Esophagus squamous epithelium (tissue), 5 donors: ENCODE results near the gene NPDC1. TPM values are rescaled to one million over a fixed set of nuclear protein-coding genes. Genes with fewer than 3 reads are reported as not detected.

Source experiments
- DNase-seq: peaks from one replicate; lab custom pipeline; 2025; lab: John Stamatoyannopoulos, UW
- H3K27ac ChIP-seq, 4 donors: fragments of 200-600 bp; sonication (generic); one replicate each; pipeline ENCODE4 v1.5.1; 2016 to 2019; ENCODE audit warnings: mild to moderate bottlenecking in 1 of 4
- H3K27me3 ChIP-seq, 4 donors: fragments of 200-600 bp; sonication (generic); 1 replicate in 3 of 4; 2 replicates in 1 of 4; pipeline versions ENCODE4 v1.5.1 to v1.6.0; 2017 to 2021; ENCODE audit warnings: antibody characterized with exemption in 1 of 4
- H3K36me3 ChIP-seq, 3 donors: fragments of 200-600 bp; sonication (generic); one replicate each; pipeline ENCODE4 v1.5.1; 2016 to 2019
- H3K4me1 ChIP-seq, 3 donors: fragments of 200-600 bp; sonication (generic); one replicate each; pipeline ENCODE4 v1.5.1; 2017 to 2019
- H3K4me3 ChIP-seq, 4 donors: fragments of 200-600 bp; sonication (generic); 1 replicate in 3 of 4; 2 replicates in 1 of 4; pipeline ENCODE4 v1.5.1; 2016 to 2019; ENCODE audit warnings: mild to moderate bottlenecking in 2 of 4, moderate library complexity in 1 of 4
- H3K9me3 ChIP-seq, 3 donors: fragments of 200-600 bp; sonication (generic); one replicate each; pipeline ENCODE4 v1.5.1; 2016 to 2019
- POLR2A ChIP-seq, 4 donors: fragments of 450-650 bp; IDR thresholded peaks; one replicate each; pipeline ENCODE4 v1.6.1; 2017; ENCODE audit warnings: antibody characterized with exemption in 4 of 4, mild to moderate bottlenecking in 4 of 4, moderate library complexity in 3 of 4
- WGBS, 2 donors: methylation state at CpG; one replicate each; pipeline ENCODE4 v1.1.5; 2018; 5-methylcytosine and 5-hydroxymethylcytosine counted together
- intact Hi-C: fragments of 100-400 bp; cut with DNase I; formaldehyde crosslinking; loops from one replicate; pipeline ENCODE4 v1.15.0; 2022
- small RNA-seq, 4 donors: library from RNA; depleted of rRNA; stranded (forward); fragments of <200 nt; gene quantifications; one replicate each; pipeline ENCODE3, GENCODE V24; 2016
- total RNA-seq, 4 donors: library from RNA; depleted of rRNA; stranded (reverse); fragments of >200 nt; gene quantifications; one replicate each; pipeline ENCODE4 v1.1.0, GENCODE V29; 2016
- TF ChIP-seq, protein P1 (sequence below), 6 experiments: fragments of 450-650 bp in 4 of 6; fragments of 200-600 bp in 2 of 6; sonication (generic) in 2 of 6; IDR thresholded peaks; one replicate each; pipeline ENCODE4 v1.5.1; 2016 to 2019; ENCODE audit warnings: antibody characterized with exemption in 6 of 6, mild to moderate bottlenecking in 4 of 6, moderate library complexity in 4 of 6
- donor health status: DM: yes; HTN: yes; CAD: no.

NPDC1 gene
- total RNA-seq, 4 donors from 2014 or later, result 11.9 to 45.2 (median 20.3) TPM

DNA sequence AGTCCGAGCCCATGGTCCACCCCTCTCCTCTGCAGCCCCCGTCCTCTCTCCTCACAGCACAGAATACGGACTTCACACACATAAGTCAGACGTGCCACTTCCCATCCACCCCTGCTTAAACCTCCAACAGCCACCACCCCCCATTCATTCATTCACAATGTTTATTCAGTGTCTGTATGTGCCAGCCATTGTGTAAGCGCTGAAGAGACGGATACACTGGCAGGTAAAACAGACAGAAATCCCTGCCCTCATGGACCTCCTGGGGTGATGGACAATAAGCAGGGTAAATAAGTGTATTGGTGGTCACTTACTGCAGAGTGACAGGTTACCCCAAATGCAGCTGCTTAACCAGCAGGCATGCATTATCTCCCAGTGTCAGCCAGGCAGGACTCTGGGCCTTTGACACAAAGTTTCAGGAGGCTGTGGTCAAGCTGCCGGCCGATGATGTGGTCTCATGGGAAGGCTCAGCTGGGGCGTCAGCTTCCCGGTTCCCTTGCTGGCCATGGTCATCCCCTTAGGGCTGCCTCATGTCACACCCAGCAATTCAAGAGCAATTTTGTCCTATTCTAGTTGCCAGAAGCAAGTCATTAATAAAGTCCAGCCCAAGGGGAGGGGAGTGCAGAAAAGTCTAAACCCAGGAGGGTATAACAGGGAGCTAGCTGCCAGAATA is 55.6 kb downstream of the NPDC1 start:
- Histone ChIP-seq H3K4me1 (peaks cover 27 to 49% (median 28%) of the 10 kb centered on the region in 3 donors), H3K4me3 (no peak overlapping the region), H3K36me3 (peaks cover 0 to 16% (median 0%) of the 10 kb centered on the region in 3 donors), H3K27me3 (peaks cover 3 to 37% (median 7%) of the 10 kb centered on the region in 4 donors), H3K27ac (no peak overlapping the region), H3K9me3 (peaks cover 0 to 4% (median 0%) of the 10 kb centered on the region in 3 donors)
- no peak for DNase-seq
- intact Hi-C loops, result no loop called here
- TF ChIP-seq POLR2A (IDR thresholded peaks at IDR 0.05), result no peak
- TF ChIP-seq, protein P1, sequence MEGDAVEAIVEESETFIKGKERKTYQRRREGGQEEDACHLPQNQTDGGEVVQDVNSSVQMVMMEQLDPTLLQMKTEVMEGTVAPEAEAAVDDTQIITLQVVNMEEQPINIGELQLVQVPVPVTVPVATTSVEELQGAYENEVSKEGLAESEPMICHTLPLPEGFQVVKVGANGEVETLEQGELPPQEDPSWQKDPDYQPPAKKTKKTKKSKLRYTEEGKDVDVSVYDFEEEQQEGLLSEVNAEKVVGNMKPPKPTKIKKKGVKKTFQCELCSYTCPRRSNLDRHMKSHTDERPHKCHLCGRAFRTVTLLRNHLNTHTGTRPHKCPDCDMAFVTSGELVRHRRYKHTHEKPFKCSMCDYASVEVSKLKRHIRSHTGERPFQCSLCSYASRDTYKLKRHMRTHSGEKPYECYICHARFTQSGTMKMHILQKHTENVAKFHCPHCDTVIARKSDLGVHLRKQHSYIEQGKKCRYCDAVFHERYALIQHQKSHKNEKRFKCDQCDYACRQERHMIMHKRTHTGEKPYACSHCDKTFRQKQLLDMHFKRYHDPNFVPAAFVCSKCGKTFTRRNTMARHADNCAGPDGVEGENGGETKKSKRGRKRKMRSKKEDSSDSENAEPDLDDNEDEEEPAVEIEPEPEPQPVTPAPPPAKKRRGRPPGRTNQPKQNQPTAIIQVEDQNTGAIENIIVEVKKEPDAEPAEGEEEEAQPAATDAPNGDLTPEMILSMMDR (IDR thresholded peaks at IDR 0.05), result no peak
- 48 to 59% methylated on average over 8 to 10 of the region's 10 CpGs for WGBS, 2 donors

Small RNA genes lying within 50 kb of the gene (small RNA-seq; reads per million reads assigned to genes)
- 0 to 0.15 (median 0.10) reads per million in 4 donors for gene RF00153

Other genes with a start within 250 kb of the NPDC1 start
- 1 to 10 TPM in 1 of 4 donors, not detected in 3; 2.1 TPM for gene CCDC183, start 249.8 kb downstream of the NPDC1 start, total RNA-seq
- gene RABL6, start 238.2 kb downstream of the NPDC1 start, total RNA-seq, result 10 to 100 TPM; 54.9 to 70.7 (median 61.5) TPM
- gene AJM1, start 203.7 kb downstream of the NPDC1 start, total RNA-seq, result 1 to 10 TPM in 2 of 4 donors, under 1 TPM in 2; 0.32 to 2.3 (median 1.0) TPM
- 10 to 100 TPM; 21.9 to 53.2 (median 42.2) TPM for gene PHPT1, start 196.8 kb downstream of the NPDC1 start, total RNA-seq
- 1 to 10 TPM; 1.8 to 2.9 (median 2.7) TPM for gene MAMDC4, start 193.8 kb downstream of the NPDC1 start, total RNA-seq
- 100 to 1,000 TPM; 326 to 456 (median 356) TPM for gene EDF1, start 179.9 kb downstream of the NPDC1 start, total RNA-seq
- 10 to 100 TPM in 3 of 4 donors, 1 to 10 TPM in 1; 8.0 to 20.9 (median 13.2) TPM for gene TRAF2, start 159.7 kb downstream of the NPDC1 start, total RNA-seq
- 100 to 1,000 TPM; 146 to 210 (median 163) TPM for gene FBXW5, start 101.4 kb downstream of the NPDC1 start, total RNA-seq
- gene C8G, start 100.9 kb downstream of the NPDC1 start, total RNA-seq, result 1 to 10 TPM in 1 of 4 donors, not detected in 3; 1.6 TPM
- gene LCN12, start 93.9 kb downstream of the NPDC1 start, total RNA-seq, result not detected
- gene PTGDS, start 68.7 kb downstream of the NPDC1 start, total RNA-seq, result 100 to 1,000 TPM in 1 of 4 donors, 1 to 10 TPM in 3; 1.7 to 208 (median 4.8) TPM
- gene LCNL1, start 63.2 kb downstream of the NPDC1 start, total RNA-seq, result under 1 TPM in 1 of 4 donors, not detected in 3; 0.19 TPM
- 10 to 100 TPM; 18.3 to 56.3 (median 49.6) TPM for gene PAXX, start 53.8 kb downstream of the NPDC1 start, total RNA-seq
- 100 to 1,000 TPM in 3 of 4 donors, 10 to 100 TPM in 1; 94.8 to 442 (median 200) TPM for gene CLIC3, start 49.6 kb downstream of the NPDC1 start, total RNA-seq
- 10 to 100 TPM in 2 of 4 donors, 1 to 10 TPM in 2; 3.5 to 14.7 (median 7.6) TPM for gene ABCA2, start 17.9 kb downstream of the NPDC1 start, total RNA-seq
- gene FUT7, start 14.1 kb downstream of the NPDC1 start, total RNA-seq, result under 1 TPM in 3 of 4 donors, not detected in 1; 0.13 to 0.38 (median 0.21) TPM
- 1 to 10 TPM in 2 of 4 donors, under 1 TPM in 2; 0.47 to 1.3 (median 0.86) TPM for gene ENTPD2, start 7.9 kb upstream of the NPDC1 start, total RNA-seq
- gene SAPCD2, start 24.4 kb upstream of the NPDC1 start, total RNA-seq, result 10 to 100 TPM in 3 of 4 donors, 1 to 10 TPM in 1; 8.2 to 21.2 (median 14.7) TPM
- gene UAP1L1, start 31.3 kb upstream of the NPDC1 start, total RNA-seq, result 1 to 10 TPM; 2.2 to 4.7 (median 3.7) TPM
- gene MAN1B1, start 40.8 kb upstream of the NPDC1 start, total RNA-seq, result 10 to 100 TPM; 25.6 to 50.9 (median 39.4) TPM
- gene DPP7, start 68.6 kb upstream of the NPDC1 start, total RNA-seq, result 100 to 1,000 TPM in 1 of 4 donors, 10 to 100 TPM in 3; 41.1 to 109 (median 62.4) TPM
- under 1 TPM in 1 of 4 donors, not detected in 3; 0.38 TPM for gene GRIN1, start 93.0 kb upstream of the NPDC1 start, total RNA-seq
- gene LRRC26, start 123.9 kb upstream of the NPDC1 start, total RNA-seq, result 1 to 10 TPM in 1 of 4 donors, under 1 TPM in 2, not detected in 1; 0.82 to 3.7 (median 0.95) TPM
- not detected for gene TMEM210, start 125.9 kb upstream of the NPDC1 start, total RNA-seq
- 10 to 100 TPM; 14.0 to 34.1 (median 25.1) TPM for gene ANAPC2, start 142.4 kb upstream of the NPDC1 start, total RNA-seq
- 100 to 1,000 TPM in 2 of 4 donors, 10 to 100 TPM in 2; 67.1 to 124 (median 96.7) TPM for gene SSNA1, start 142.5 kb upstream of the NPDC1 start, total RNA-seq
- 10 to 100 TPM; 13.0 to 34.2 (median 15.8) TPM for gene TPRN, start 154.6 kb upstream of the NPDC1 start, total RNA-seq
- 10 to 100 TPM; 19.4 to 29.6 (median 25.4) TPM for gene TMEM203, start 159.5 kb upstream of the NPDC1 start, total RNA-seq
- 10 to 100 TPM in 1 of 4 donors, 1 to 10 TPM in 3; 5.3 to 11.2 (median 7.7) TPM for gene NDOR1, start 159.5 kb upstream of the NPDC1 start, total RNA-seq
- gene RNF208, start 176.1 kb upstream of the NPDC1 start, total RNA-seq, result 1 to 10 TPM; 2.3 to 3.2 (median 2.5) TPM
- gene CYSRT1, start 179.0 kb upstream of the NPDC1 start, total RNA-seq, result 100 to 1,000 TPM; 114 to 301 (median 152) TPM
- 1 to 10 TPM; 1.2 to 5.2 (median 3.0) TPM for gene RNF224, start 181.3 kb upstream of the NPDC1 start, total RNA-seq
- gene SLC34A3, start 184.7 kb upstream of the NPDC1 start, total RNA-seq, result 1 to 10 TPM in 1 of 4 donors, under 1 TPM in 2, not detected in 1; 0.11 to 1.7 (median 0.38) TPM
- gene TUBB4B, start 195.1 kb upstream of the NPDC1 start, total RNA-seq, result 100 to 1,000 TPM; 367 to 753 (median 540) TPM
- not detected for gene STPG3, start 205.1 kb upstream of the NPDC1 start, total RNA-seq
- gene NELFB, start 209.2 kb upstream of the NPDC1 start, total RNA-seq, result 10 to 100 TPM; 26.1 to 41.4 (median 35.2) TPM
- 10 to 100 TPM in 3 of 4 donors, 1 to 10 TPM in 1; 8.8 to 17.5 (median 13.5) TPM for gene TOR4A, start 231.5 kb upstream of the NPDC1 start, total RNA-seq